GM21619 (cell line): ENCODE data around the gene TREX2.

Experiments used
- ATAC-seq: cut with Tn5 transposase; IDR thresholded peaks from one replicate; pipeline ENCODE4 v1.9.1; 2021; ENCODE audit not compliant: unreplicated experiment

The TREX2 gene

GRCh38 chrX:153457136-153457825, 11.4 kb upstream of the TREX2 start:
- no peak for ATAC-seq

DNA sequence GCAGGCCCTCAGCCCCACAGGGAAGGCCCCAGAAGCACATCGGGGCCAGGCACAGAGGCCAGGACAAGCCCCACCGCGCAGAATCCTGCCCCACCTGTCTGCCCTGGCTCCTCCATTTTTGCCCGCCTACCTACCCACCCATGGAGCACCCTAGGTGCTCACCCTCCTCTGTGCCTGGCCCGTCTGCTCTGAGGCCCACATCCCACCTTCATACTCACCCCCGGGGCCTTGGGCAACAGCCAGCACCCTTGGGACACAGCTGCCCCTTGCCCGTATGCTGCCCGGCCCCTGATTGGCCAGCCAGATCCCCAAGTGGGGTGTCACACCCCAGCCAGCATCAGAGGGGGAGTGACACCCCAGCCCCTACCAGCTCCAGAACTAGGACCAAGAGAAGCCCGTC, 10.8 kb upstream of the TREX2 start:
- ATAC-seq = no peak

GRCh38 chrX:153456161-153456560, 10.3 kb upstream of the TREX2 start:
- ATAC-seq = no peak

DNA sequence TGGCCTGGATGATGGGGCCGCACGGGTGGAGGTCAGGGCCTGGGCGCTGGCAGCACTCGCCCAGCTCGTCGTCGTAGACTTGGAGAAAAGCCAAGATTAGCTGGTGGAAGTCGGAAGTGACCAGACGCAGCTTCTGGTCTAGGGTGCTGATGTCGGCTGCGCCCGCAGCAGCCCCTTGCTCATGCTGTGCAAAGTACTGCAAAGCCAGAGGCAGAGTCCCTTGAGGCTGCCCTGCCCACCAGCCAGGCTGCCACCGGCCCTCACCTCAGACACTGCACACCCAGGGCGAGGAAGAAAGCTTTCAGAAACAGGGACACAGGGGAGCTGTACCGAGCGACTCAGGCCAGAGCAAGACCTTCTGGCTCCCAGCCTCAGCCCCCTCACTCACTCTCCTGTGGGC, 9.7 kb upstream of the TREX2 start:
- no peak for ATAC-seq

DNA sequence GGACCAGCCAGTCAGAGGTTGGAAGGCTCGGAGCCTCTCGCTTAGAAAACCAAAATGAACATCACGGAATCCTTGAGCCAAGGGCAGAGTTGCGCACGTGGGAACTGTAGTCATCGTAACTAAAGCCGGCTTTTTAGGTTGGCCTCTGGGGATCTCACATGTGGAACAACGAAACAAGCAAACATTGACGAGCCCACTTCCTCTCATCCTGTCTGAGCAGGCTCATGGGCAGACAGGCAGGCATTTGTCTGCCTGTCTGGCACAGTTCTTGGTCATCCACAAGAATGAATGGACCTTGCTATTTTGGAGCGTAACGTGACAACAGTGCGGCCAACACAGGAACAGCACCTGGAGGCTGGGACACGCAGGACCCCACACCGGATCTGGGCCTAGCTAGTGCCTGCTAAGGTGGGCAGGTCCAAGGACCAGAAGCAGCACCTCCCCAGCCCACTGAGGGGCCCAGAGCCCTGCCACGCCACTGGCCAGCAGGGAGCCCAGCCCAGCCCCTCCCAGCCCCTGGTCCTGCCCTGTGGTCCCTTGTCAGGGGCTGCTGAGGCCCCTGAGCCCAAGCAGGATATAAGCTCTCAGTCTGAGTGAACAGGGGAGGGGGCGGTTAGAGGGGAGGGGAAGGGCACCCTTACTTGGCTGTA, 9.2 kb upstream of the TREX2 start:
- ATAC-seq = no peak

DNA sequence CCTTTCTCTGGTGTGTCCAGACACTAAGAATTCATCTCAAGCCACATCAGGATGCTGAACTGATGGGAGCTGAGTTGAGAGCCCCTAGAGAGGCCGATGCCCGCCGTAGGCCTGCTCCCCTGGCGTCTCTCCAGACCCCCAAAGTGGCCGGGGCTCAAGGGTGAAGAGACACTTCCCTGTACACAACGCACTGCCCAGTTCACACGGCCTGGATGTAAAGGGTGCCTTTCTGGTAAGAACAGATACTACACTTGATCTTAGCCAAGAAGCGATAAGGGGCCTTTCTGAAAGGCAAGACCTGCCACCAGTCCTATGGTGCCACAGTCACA, 5.1 kb upstream of the TREX2 start:
- no peak for ATAC-seq

GRCh38 chrX:153450114-153450948, 4.5 kb upstream of the TREX2 start:
- no peak for ATAC-seq

GRCh38 chrX:153449368-153450113, 3.7 kb upstream of the TREX2 start:
- no peak for ATAC-seq

- ATAC-seq = no peak
These were observed 2.9 kb upstream of the TREX2 start for GRCh38 chrX:153448556-153449367.

GRCh38 chrX:153447581-153447960, 1.7 kb upstream of the TREX2 start:
- no peak for ATAC-seq

DNA sequence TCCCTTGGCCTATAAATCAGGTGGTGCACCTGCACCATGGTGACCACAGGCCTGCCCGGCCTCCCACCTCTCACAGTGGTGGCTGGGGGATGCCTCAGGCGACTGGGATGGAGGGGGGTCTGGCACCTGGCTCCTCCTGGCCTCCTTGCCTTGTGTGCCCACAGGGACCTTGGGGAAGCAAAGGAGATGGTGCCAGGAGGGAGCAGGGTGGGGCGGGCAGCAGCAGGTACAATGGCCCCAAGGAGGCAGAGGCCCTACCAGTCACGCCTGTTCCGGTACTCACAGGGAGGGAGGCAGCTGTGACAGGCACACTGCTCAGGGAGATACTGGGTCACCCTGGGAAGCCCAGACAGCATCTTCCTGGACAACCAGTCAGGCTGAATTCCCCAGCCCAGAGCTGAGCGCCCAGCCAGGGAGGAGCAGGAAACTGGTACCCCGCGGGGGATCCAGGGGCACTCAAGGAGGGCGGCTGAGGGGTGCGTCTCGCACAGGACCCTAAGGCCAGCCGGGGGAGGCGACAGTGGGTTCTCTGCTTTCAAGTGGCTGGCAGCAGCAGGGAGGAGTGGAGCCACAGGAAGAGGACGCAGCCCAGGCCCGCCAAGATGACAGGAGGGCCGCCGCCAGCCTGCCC, 1.2 kb upstream of the TREX2 start:
- no peak for ATAC-seq

- ATAC-seq = no peak
These were observed 730 bp upstream of the TREX2 start for GRCh38 chrX:153446636-153446936.

GRCh38 chrX:153445106-153445855, 575 bp downstream of the TREX2 start:
- no peak for ATAC-seq

DNA sequence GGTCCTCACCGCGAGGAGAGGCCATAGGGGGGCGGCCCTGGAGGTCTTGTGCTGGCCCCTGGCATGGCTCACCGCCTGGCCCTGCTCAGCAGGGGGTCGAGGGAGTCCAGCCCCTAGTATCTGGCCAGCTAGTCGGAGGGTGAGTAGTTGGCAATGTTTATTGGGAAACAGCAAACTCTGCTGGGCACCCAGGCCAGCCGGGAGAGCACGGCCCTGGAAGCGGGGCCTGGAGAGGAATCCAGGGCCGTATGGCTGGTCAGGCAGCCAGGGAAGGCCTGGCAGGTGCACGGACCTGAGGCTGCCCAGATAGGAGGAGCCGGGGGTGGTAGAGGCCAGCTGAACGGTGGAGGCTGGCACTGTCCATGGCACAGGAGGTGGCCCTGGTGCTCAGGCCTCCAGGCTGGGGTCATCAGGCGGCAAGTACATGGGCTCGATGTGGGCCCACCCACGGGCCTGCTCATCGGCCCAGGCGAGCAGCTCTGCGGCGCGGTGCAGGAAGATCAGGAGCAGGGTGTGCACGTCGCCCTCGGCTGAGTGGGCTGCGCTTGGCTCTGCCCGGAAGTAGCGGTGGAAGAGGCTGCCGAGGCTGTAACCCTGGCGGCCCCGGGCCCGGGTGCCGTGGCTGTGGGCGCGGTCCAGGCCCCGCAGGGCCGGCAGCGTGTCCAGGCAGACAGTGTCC, 1.4 kb downstream of the TREX2 start:
- no peak for ATAC-seq

- ATAC-seq = no peak
These were observed 2.2 kb downstream of the TREX2 start for GRCh38 chrX:153443476-153444332.

- ATAC-seq = no peak
These were observed 3.4 kb downstream of the TREX2 start for GRCh38 chrX:153442463-153442862.

DNA sequence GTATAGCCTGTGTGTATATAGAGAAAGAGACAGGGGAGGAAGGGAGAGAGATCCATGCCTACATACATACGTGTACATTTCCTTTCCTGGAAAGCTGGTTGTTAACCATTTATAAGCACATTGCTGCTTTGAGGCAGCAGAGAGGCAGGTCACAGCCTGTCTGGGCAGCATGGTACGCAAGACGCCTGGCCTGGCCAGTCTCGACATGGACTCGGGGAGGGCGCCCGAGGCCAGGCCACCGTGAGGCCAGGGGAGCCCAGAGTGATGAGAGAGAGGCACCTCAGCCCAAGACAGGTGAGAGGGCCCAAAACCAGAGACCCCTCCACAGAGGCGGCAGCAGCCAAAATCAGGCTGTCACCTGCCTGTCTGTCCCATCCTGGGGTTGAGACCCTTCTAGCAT, 3.9 kb downstream of the TREX2 start:
- no peak for ATAC-seq

GRCh38 chrX:153441296-153441695, 4.6 kb downstream of the TREX2 start:
- ATAC-seq = no peak
